ENCODE results near the gene PRSS50. TPM values are rescaled to one million over a fixed set of nuclear protein-coding genes. Genes with fewer than 3 reads are reported as not detected.

PRSS50 gene
- polyA plus RNA-seq, 3 donors = 2.9 to 4.8 (median 3.2) TPM

DNA sequence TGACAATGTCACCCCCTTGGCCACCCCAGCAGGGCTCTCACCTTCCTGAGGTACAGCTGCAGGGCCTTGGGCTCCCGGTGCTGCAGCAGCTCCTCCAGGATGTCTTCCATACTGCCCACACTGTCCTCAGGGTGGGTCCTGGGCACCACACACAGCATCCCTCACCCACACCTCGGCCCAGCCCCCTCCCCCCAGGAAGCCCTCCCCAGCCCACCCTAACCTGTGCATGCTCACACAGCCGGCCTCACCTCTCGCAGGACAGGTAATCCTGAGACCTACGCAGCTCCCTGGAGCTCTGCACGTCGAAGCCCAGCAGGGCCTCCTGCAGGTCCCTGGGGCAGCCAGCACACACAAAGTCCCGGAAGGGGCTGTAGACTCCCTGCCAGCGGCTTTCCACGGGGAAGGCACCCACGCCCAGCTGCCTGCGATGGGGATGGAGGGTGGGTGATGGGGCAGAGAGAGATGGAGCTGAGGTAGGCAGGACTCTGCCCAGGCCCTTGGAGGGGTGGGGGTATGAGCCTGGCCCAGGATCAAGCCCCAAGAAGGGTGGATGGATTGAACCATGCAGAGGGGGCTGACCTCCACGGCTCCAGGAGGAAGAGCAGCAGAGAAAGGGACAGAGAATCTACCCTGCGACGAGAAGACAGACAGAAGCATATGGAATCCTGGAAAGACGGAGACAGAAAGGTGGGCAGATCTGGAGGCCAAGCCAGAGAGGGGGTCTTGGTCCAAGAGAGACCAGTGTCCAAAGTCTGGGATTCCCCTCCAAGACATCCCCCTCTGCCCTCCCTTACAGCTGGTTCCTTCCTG is 40.9 kb downstream of the PRSS50 start:
- DNase-seq (ENCODE audit: extremely low read depth in 1 of 11, low read depth in 9 of 11, low spot score in 4 of 11) = no peak

- DNase-seq (ENCODE audit: extremely low read depth in 1 of 11, low read depth in 9 of 11, low spot score in 4 of 11) = no peak
Observed at GRCh38 chr3:46675843-46676567, 41.7 kb downstream of the PRSS50 start.

GRCh38 chr3:46675426-46675825 is 42.2 kb downstream of the PRSS50 start:
- DNase-seq (ENCODE audit: extremely low read depth in 1 of 11, low read depth in 9 of 11, low spot score in 4 of 11) = no peak

DNA sequence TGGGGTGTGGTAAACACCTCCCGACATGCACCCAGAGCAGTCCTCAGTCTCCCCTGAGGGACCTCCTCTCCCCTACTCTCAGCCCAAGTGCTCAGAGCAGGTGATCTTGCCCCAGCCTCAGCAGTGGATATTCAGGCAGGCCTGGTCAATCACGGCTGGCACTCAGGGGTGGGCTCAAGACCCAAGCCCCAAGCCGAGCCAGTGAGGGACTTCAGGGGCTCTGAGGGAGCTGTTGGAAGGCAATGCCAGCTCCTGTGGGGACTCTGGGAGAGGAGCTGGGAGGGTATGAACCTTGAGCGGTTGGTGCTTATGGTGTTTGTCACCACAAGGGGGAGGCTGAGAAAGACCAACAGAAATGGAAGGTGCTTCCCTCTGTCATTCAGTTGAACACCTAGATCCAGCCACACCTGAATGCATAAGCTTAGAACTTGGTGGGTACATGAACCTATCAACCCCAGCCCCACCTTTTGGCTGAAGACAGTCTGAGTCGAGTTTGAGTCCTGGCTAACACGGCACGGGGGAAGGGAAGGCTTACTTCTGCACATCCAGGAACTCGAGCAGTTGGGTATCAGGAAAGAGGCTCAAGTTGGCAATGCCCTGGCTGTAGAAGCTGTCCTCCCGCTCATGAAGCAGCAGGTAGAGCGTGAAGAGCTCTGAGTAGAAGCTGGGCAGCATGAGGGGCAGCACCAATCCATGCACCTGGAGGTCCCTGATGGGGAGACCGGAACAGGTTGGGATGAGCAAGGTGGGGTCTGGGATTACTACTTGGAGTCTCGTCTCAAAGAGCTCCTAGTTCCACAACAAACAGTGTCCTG is 43.4 kb downstream of the PRSS50 start:
- DNase-seq (ENCODE audit: extremely low read depth in 1 of 11, low read depth in 9 of 11, low spot score in 4 of 11) = no peak

- DNase-seq (ENCODE audit: extremely low read depth in 1 of 11, low read depth in 9 of 11, low spot score in 4 of 11) = no peak
Observed at GRCh38 chr3:46673151-46674030, 44.3 kb downstream of the PRSS50 start.

DNA sequence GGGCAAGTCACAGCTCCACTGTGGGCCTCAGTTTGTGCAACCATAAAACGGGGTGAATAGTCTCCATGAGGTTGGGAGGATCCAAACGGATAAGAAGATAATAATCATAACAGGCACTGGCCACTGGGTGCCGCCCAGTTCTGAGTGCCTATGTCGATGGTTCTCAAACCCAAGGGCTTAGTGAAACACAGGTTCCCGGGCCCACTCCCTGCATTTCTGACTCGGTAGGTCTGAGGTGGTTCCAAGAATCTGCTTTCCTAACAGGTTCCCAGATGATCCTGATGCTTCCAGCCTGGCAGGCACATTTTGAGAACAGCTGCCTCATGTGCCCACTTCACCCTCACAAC is 45.3 kb downstream of the PRSS50 start:
- no peak for DNase-seq (ENCODE audit: extremely low read depth in 1 of 11, low read depth in 9 of 11, low spot score in 4 of 11)

DNA sequence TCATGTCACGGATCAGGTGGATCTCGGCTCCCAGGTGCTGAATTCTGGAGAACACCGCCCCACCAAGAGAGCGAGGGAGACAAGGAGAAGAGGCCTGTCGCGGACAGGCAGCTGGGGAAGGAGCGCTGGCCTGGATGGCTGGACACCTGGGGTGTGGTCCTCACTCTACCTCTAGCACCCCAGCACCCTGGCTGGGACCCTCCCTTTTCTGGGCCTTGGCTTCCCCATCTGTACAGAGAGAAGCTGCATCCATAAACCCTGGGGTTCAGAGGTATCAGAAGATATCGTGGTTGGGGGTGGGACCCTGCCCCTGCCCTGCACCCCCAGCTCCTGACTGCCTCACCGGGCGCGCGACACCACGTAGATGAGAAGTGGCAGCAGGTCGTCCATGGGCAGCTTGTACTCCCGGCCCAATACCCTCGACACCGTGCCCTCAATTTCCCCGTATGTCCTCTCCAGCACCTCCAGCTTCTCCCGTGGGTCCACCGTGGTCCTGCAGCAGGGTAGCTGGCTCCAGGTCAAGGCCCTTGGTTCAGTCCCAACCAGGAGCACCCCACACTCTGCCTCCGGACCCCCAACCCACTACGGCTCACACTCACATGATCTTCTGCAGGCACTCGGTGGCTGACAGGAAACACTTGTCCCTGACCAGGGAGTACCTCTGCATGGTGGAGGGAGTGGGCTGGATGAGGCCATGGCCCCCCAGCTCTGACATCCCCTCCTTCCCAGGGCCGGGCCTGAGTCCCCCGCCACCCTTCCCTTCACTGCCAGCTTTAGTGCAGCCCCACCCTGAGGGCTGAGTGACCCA is 45.9 kb downstream of the PRSS50 start:
- no peak for DNase-seq (ENCODE audit: extremely low read depth in 1 of 11, low read depth in 9 of 11, low spot score in 4 of 11)

DNA sequence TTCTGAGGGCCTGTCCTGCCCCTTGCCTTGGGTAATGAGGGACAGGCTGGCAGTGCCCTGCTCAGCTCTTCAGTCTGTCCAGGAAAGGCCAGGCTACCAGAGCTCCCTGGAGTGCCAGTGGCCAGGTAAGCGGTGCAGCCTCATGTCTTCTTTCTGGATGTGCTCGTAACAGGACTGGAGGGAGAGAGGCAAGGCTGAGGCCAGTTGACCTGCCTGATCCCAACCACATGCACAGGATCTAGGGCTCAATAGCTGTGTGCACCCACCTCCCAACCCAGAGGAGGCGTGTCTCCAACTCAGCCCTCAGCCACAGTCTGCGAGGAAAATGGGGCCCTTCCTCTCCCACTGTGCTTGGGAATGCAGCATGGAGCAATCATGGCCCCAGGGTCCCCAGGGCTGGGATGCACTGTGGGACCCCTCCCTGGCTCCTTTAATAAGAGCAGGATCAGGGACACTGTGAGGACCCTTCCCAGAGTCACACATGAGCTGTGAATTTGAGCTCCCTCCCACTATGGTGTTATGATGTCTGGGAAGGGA is 46.7 kb downstream of the PRSS50 start:
- no peak for DNase-seq (ENCODE audit: extremely low read depth in 1 of 11, low read depth in 9 of 11, low spot score in 4 of 11)

- no peak for DNase-seq (ENCODE audit: extremely low read depth in 1 of 11, low read depth in 9 of 11, low spot score in 4 of 11)
Observed at GRCh38 chr3:46670000-46670890, 47.4 kb downstream of the PRSS50 start.

DNA sequence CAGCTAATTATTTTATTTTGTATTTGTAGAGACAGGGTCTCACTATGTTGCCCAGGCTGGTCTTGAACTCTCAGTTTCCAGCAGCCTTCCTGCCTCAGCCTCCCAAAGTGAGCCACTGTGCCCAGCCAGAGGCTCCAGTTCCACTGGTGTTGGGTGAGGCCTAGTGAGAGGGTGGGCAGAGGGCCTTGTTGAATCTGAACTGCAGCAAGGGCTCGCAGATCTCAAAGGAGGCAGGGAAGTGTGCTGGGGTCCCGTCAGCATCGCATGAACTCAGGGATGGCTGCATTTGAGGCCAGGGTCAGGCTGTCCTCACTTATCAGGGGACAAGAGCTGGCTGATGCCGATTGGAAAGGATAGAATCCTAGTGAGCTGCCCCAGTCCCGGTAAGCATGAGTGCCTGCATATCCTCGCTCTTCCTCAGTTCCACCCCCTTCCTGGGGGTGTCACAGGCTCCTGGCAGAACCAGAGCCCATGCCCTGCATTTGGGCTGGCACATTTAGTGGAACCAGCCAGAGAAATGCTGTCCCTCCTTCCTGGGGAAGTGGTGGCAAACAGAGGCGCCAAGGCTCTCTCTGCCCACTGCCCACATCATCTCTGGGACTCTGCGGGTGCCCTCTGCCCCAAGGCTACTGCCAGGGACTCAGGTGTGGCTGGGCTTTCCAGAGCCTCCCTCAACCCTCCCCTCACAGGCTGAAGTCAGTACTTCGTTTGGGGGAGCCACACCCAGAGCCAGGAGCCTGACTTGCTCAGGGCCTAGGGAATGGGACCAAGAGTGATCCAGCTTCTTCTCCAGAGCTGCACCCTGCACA is 48.3 kb downstream of the PRSS50 start:
- no peak for DNase-seq (ENCODE audit: extremely low read depth in 1 of 11, low read depth in 9 of 11, low spot score in 4 of 11)

GRCh38 chr3:46668591-46668990 is 49.1 kb downstream of the PRSS50 start:
- DNase-seq (ENCODE audit: extremely low read depth in 1 of 11, low read depth in 9 of 11, low spot score in 4 of 11) = no peak

DNA sequence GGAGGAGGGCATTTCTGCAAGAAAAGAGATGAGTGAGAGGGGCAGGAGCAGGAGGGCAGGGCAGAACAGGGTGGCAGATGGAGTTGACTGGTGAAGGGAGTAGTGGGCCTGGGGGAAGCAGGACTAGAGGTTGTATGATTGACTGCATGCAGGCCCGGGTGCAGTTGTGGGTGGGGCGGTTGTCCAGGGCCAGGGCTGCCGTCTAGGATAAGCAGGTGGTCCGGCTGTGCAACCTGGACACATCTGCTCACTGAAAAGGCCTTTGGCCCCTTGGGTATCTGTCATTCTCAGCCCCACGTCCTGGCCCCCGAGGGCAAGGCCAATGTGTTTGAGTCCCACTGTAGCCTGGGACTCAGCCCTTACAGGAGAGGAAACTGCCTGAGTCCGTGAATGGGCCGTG is 49.6 kb downstream of the PRSS50 start:
- no peak for DNase-seq (ENCODE audit: extremely low read depth in 1 of 11, low read depth in 9 of 11, low spot score in 4 of 11)

DNA sequence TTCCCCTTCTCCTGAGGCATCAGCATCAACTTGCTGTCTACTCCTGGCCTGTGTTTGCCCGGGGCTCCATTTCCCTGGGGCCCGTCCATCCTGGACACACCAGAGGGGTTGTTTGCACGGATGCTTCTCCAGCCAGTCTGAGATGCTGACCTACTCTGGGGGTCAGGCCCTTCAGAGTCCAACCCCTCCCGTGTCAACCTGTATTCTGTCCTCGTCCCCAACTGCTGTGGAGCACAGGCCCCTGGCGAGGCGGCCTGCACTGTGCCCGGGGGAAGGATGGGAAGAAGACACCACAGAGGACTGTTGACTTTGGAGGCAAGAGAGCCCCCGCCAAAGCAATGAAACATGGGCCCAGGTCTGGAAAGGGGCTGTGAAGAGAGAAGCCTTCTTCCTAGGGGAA is 50.0 kb downstream of the PRSS50 start:
- DNase-seq (ENCODE audit: extremely low read depth in 1 of 11, low read depth in 9 of 11, low spot score in 4 of 11) = no peak

DNA sequence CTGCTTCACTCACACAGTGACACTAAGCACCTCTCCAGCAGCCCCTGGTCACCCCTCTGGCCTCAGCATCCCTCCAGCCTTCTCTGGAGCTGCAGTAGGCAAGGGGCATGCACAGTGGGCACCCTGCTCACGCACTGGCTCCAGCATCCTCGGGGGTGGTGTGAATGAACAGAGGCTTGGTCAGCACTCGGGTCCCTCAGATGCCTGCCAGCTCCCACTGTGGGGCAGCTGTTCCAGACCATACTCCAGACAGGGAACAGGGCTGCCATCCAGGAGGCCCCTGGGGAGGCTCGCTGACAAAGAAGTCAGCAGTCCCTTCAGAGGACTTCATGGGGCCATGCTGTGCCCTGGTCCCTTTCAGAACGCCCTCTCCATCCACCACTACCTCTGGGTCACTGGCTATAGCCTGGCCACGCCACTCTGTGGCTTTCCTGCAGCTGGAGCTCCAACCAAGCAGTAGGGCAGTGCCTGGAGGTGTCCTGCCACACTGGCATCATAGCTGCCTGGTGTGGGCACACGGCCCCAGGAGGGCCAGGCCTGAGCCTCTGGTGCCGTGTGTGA is 50.5 kb downstream of the PRSS50 start:
- DNase-seq (ENCODE audit: extremely low read depth in 1 of 11, low read depth in 9 of 11, low spot score in 4 of 11) = no peak

- DNase-seq (ENCODE audit: extremely low read depth in 1 of 11, low read depth in 9 of 11, low spot score in 4 of 11) = no peak
Observed at GRCh38 chr3:46666453-46666845, 51.2 kb downstream of the PRSS50 start.
